ENCODE data around the gene BRICD5. TPM values are rescaled to one million over a fixed set of nuclear protein-coding genes. Genes with fewer than 3 reads are reported as not detected.

Gene BRICD5
- total and polyA plus RNA-seq, 4 experiments from 2014 or later, result 0.39 to 33.4 (median 32.4) TPM; not detected in 1

GRCh38 chr16:2162676-2163118, 48.0 kb downstream of the BRICD5 start:
- ChIA-PET CTCF (ENCODE audit: partially characterized antibody) (interaction anchor here (1.1 kb wide), 1 partner anchor 22 kb away, joined by 4 read pairs; no protein-coding TSS in a partner anchor), POLR2A (ENCODE audit: partially characterized antibody) (interaction anchor here (1.0 kb wide), 1 partner anchor 198 kb away, joined by 3 read pairs; the partner anchor contains the start of gene RPS2)
- Mint-ChIP-seq H3K27me3 (no peaks in the 10 kb centered on the region), H3K9me3 (no peaks in the 10 kb centered on the region), H3K27ac (no peak overlapping the region), H3K4me1 (peaks cover 0 to 7% (median 2%) of the 10 kb centered on the region in 4 donors), H3K4me3 (no peak overlapping the region), H3K36me3 (peaks cover 2 to 3% of the 10 kb centered on the region in 2 donors)
- Histone ChIP-seq H3K9me3 (ENCODE audit: control insufficient read depth in 1 of 2, low read length in 2 of 2) (no peaks in the 10 kb centered on the region), H3K4me3 (ENCODE audit: low read length in 2 of 2) (no peak overlapping the region), H3K27ac (ENCODE audit: low read depth, low read length) (no peak overlapping the region), H3K4me1 (ENCODE audit: insufficient read depth, low read length) (peaks cover 9% of the 10 kb centered on the region), H3K27me3 (ENCODE audit: insufficient read depth, low read length) (no peaks in the 10 kb centered on the region), H3K36me3 (ENCODE audit: insufficient read depth, low read length) (peaks cover under 1% of the 10 kb centered on the region)
- DNase-seq, result no peak
- intact Hi-C loops (cut with micrococcal nuclease), result no loop called here

GRCh38 chr16:2161911-2162310, 48.8 kb downstream of the BRICD5 start:
- Histone ChIP-seq H3K4me3 (ENCODE audit: low read length in 2 of 2) (no peak overlapping the region), H3K4me1 (ENCODE audit: insufficient read depth, low read length) (peaks cover 17% of the 10 kb centered on the region), H3K27me3 (ENCODE audit: insufficient read depth, low read length) (no peaks in the 10 kb centered on the region), H3K36me3 (ENCODE audit: insufficient read depth, low read length) (no peaks in the 10 kb centered on the region), H3K27ac (ENCODE audit: low read depth, low read length) (no peak overlapping the region), H3K9me3 (ENCODE audit: control insufficient read depth in 1 of 2, low read length in 2 of 2) (no peaks in the 10 kb centered on the region)
- Mint-ChIP-seq H3K27ac (peak overlapping the region in 4 of 7 donors; percentile 29 to 81 (median 44)), H3K4me3 (peak overlapping the region in 1 of 8 donors; percentile 31), H3K9me3 (no peaks in the 10 kb centered on the region), H3K36me3 (peaks cover 2 to 3% of the 10 kb centered on the region in 2 donors), H3K27me3 (no peaks in the 10 kb centered on the region), H3K4me1 (peaks cover 4 to 15% (median 8%) of the 10 kb centered on the region in 4 donors)
- intact Hi-C loops (cut with micrococcal nuclease), result no loop called here
- DNase-seq, result no peak
- CTCF ChIA-PET (ENCODE audit: partially characterized antibody), result interaction anchor here (1.1 kb wide), 1 partner anchor 21 kb away, joined by 4 read pairs; no protein-coding TSS in a partner anchor
- POLR2A ChIA-PET (ENCODE audit: partially characterized antibody), result interaction anchor here (1.0 kb wide), 1 partner anchor 197 kb away, joined by 3 read pairs; the partner anchor contains the start of gene RPS2

- Mint-ChIP-seq H3K27ac (no peak overlapping the region), H3K4me3 (no peak overlapping the region), H3K27me3 (no peaks in the 10 kb centered on the region), H3K9me3 (no peaks in the 10 kb centered on the region), H3K4me1 (peaks cover 10 to 24% (median 16%) of the 10 kb centered on the region in 4 donors), H3K36me3 (peaks cover under 1 to 5% of the 10 kb centered on the region in 2 donors)
- ChIA-PET POLR2A (ENCODE audit: partially characterized antibody) (no interaction called here), CTCF (ENCODE audit: partially characterized antibody) (no interaction called here)
- no peak overlapping the region for H3K27ac ChIP-seq (ENCODE audit: low read depth, low read length)
- no peaks in the 10 kb centered on the region for H3K27me3 ChIP-seq (ENCODE audit: insufficient read depth, low read length)
- DNase-seq, result no peak
- H3K4me1 ChIP-seq (ENCODE audit: insufficient read depth, low read length), result peaks cover 26% of the 10 kb centered on the region
- no peaks in the 10 kb centered on the region for H3K9me3 ChIP-seq (ENCODE audit: control insufficient read depth in 1 of 2, low read length in 2 of 2)
- intact Hi-C loops (cut with micrococcal nuclease), result no loop called here
- H3K4me3 ChIP-seq (ENCODE audit: low read length in 2 of 2), result no peak overlapping the region
- no peaks in the 10 kb centered on the region for H3K36me3 ChIP-seq (ENCODE audit: insufficient read depth, low read length)
These were observed 49.6 kb downstream of the BRICD5 start for GRCh38 chr16:2160915-2161551.

Other genes with a start within 250 kb of the BRICD5 start
- gene RPS2, start 246.0 kb downstream of the BRICD5 start, total RNA-seq, result 1,000 to 10,000 TPM; 2,828 to 2,894 TPM
- gene RPS2, start 246.0 kb downstream of the BRICD5 start, polyA plus RNA-seq, result 1,000 to 10,000 TPM; 6,382 to 6,826 TPM
- gene RNF151, start 244.0 kb downstream of the BRICD5 start, total RNA-seq, result not detected
- not detected for gene RNF151, start 244.0 kb downstream of the BRICD5 start, polyA plus RNA-seq
- gene TBL3, start 238.8 kb downstream of the BRICD5 start, total RNA-seq, result 10 to 100 TPM; 33.2 to 35.0 TPM
- gene TBL3, start 238.8 kb downstream of the BRICD5 start, polyA plus RNA-seq, result 10 to 100 TPM; 44.1 to 47.6 TPM
- gene NOXO1, start 229.4 kb downstream of the BRICD5 start, total RNA-seq, result under 1 TPM; 0.47 to 0.84 TPM
- under 1 TPM; 0.50 to 0.54 TPM for gene NOXO1, start 229.4 kb downstream of the BRICD5 start, polyA plus RNA-seq
- gene GFER, start 226.7 kb downstream of the BRICD5 start, total RNA-seq, result 10 to 100 TPM; 19.6 to 22.6 TPM
- 10 to 100 TPM; 32.2 to 35.7 TPM for gene GFER, start 226.7 kb downstream of the BRICD5 start, polyA plus RNA-seq
- 1 to 10 TPM; 1.6 TPM for gene SYNGR3, start 220.9 kb downstream of the BRICD5 start, total RNA-seq
- gene SYNGR3, start 220.9 kb downstream of the BRICD5 start, polyA plus RNA-seq, result 1 to 10 TPM in 1 of 2 donors, under 1 TPM in 1; 0.50 to 2.2 TPM
- gene ZNF598, start 201.0 kb downstream of the BRICD5 start, total RNA-seq, result 10 to 100 TPM; 48.5 to 49.8 TPM
- gene ZNF598, start 201.0 kb downstream of the BRICD5 start, polyA plus RNA-seq, result 10 to 100 TPM in 1 of 2 donors, 1 to 10 TPM in 1; 3.1 to 10.0 TPM
- gene NPW, start 191.1 kb downstream of the BRICD5 start, total RNA-seq, result not detected
- gene NPW, start 191.1 kb downstream of the BRICD5 start, polyA plus RNA-seq, result not detected
- gene NHERF2, start 184.0 kb downstream of the BRICD5 start, total RNA-seq, result 1 to 10 TPM; 1.7 to 2.1 TPM
- gene NHERF2, start 184.0 kb downstream of the BRICD5 start, polyA plus RNA-seq, result under 1 TPM; 0.16 to 0.40 TPM
- 10 to 100 TPM in 1 of 2 experiments, 1 to 10 TPM in 1; 9.3 to 12.0 TPM for gene NTHL1, start 163.0 kb downstream of the BRICD5 start, total RNA-seq
- 10 to 100 TPM; 13.5 to 20.1 TPM for gene NTHL1, start 163.0 kb downstream of the BRICD5 start, polyA plus RNA-seq
- gene TSC2, start 162.9 kb downstream of the BRICD5 start, total RNA-seq, result 100 to 1,000 TPM; 157 to 177 TPM
- 10 to 100 TPM; 20.7 to 50.8 TPM for gene TSC2, start 162.9 kb downstream of the BRICD5 start, polyA plus RNA-seq
- gene PKD1, start 75.0 kb downstream of the BRICD5 start, total RNA-seq, result 100 to 1,000 TPM; 125 to 126 TPM
- gene PKD1, start 75.0 kb downstream of the BRICD5 start, polyA plus RNA-seq, result 10 to 100 TPM in 1 of 2 donors, 1 to 10 TPM in 1; 2.3 to 11.7 TPM
- gene RAB26, start 62.2 kb downstream of the BRICD5 start, total RNA-seq, result under 1 TPM in 1 of 2 experiments, not detected in 1; 0.44 TPM
- gene RAB26, start 62.2 kb downstream of the BRICD5 start, polyA plus RNA-seq, result under 1 TPM; 0.52 to 0.77 TPM
- gene TRAF7, start 55.1 kb downstream of the BRICD5 start, total RNA-seq, result 10 to 100 TPM; 40.9 to 41.9 TPM
- gene TRAF7, start 55.1 kb downstream of the BRICD5 start, polyA plus RNA-seq, result 1 to 10 TPM; 1.9 to 8.9 TPM
- gene CASKIN1, start 14.3 kb downstream of the BRICD5 start, total RNA-seq, result not detected
- not detected for gene CASKIN1, start 14.3 kb downstream of the BRICD5 start, polyA plus RNA-seq
- gene MLST8, start 5.4 kb downstream of the BRICD5 start, total RNA-seq, result 10 to 100 TPM; 28.1 to 31.1 TPM
- gene MLST8, start 5.4 kb downstream of the BRICD5 start, polyA plus RNA-seq, result 10 to 100 TPM; 27.4 to 34.7 TPM
- gene PGP, start 4.0 kb upstream of the BRICD5 start, total RNA-seq, result 10 to 100 TPM; 26.5 to 27.3 TPM
- 10 to 100 TPM in 1 of 2 donors, 1 to 10 TPM in 1; 7.8 to 12.8 TPM for gene PGP, start 4.0 kb upstream of the BRICD5 start, polyA plus RNA-seq
- gene E4F1, start 12.7 kb upstream of the BRICD5 start, total RNA-seq, result 10 to 100 TPM; 46.5 to 49.7 TPM
- gene E4F1, start 12.7 kb upstream of the BRICD5 start, polyA plus RNA-seq, result 10 to 100 TPM in 1 of 2 donors, 1 to 10 TPM in 1; 6.7 to 20.9 TPM
- 1 to 10 TPM; 3.9 to 4.8 TPM for gene DNASE1L2, start 25.6 kb upstream of the BRICD5 start, total RNA-seq
- not detected for gene DNASE1L2, start 25.6 kb upstream of the BRICD5 start, polyA plus RNA-seq
- gene ECI1, start 40.7 kb upstream of the BRICD5 start, total RNA-seq, result 10 to 100 TPM; 33.0 to 36.6 TPM
- gene ECI1, start 40.7 kb upstream of the BRICD5 start, polyA plus RNA-seq, result 10 to 100 TPM; 45.4 to 51.1 TPM
- gene RNPS1, start 57.3 kb upstream of the BRICD5 start, total RNA-seq, result 100 to 1,000 TPM; 151 to 152 TPM
- 100 to 1,000 TPM; 265 to 267 TPM for gene RNPS1, start 57.3 kb upstream of the BRICD5 start, polyA plus RNA-seq
- gene ABCA3, start 129.9 kb upstream of the BRICD5 start, total RNA-seq, result 10 to 100 TPM in 1 of 2 experiments, 1 to 10 TPM in 1; 8.5 to 12.7 TPM
- 1 to 10 TPM; 1.7 to 4.5 TPM for gene ABCA3, start 129.9 kb upstream of the BRICD5 start, polyA plus RNA-seq
- gene CCNF, start 218.6 kb upstream of the BRICD5 start, total RNA-seq, result 1 to 10 TPM; 4.7 TPM
- 1 to 10 TPM; 1.6 to 3.3 TPM for gene CCNF, start 218.6 kb upstream of the BRICD5 start, polyA plus RNA-seq
- under 1 TPM; 0.44 to 0.55 TPM for gene TEDC2, start 249.2 kb upstream of the BRICD5 start, total RNA-seq
- under 1 TPM in 1 of 2 donors, not detected in 1; 0.44 TPM for gene TEDC2, start 249.2 kb upstream of the BRICD5 start, polyA plus RNA-seq